Endothelial cell of umbilical vein (primary cell): ENCODE results near the gene CLIC3. TPM values are rescaled to one million over a fixed set of nuclear protein-coding genes. Genes with fewer than 3 reads are reported as not detected.

Source experiments
- BruUV-seq: library from RNA; stranded (reverse); fragments of 400-500 nt; replicated peaks from 2 replicates; lab custom pipeline; 2021; lab: Mats Ljungman, UMichigan
- CTCF ChIA-PET: fragments of 300-600, 350-600 bp; sonication (Branson Sonifier 250); formaldehyde crosslinking; loops from one replicate; lab custom pipeline; 2021; ENCODE audit warnings: antibody characterized with exemption, inconsistent platforms; lab: Charles Lee
- POLR2A ChIA-PET: fragments of 300-600, 350-600 bp; sonication (Branson Sonifier 250); formaldehyde crosslinking; loops from one replicate; lab custom pipeline; 2021; ENCODE audit warnings: antibody characterized with exemption, inconsistent platforms; lab: Charles Lee
- DNase-seq: peaks from one replicate; pipeline ENCODE4 v3.0.0-alpha.2; 2011; ENCODE audit warnings: low read depth, low spot score
- FAIRE-seq: peaks from 2 replicates; lab custom pipeline; 2011; peaks lifted over from hg19 to GRCh38; lab: Jason Lieb, UNC
- H2AFZ ChIP-seq: 2 replicates; pipeline ENCODE4 v1.6.0; 2012; ENCODE audit warnings: low read depth, low read length, control low read depth, inconsistent platforms
- H3K27ac ChIP-seq: 2 replicates; pipeline ENCODE4 v1.5.1; 2011; ENCODE audit warnings: low read depth, mild to moderate bottlenecking, control low read depth, low read length, moderate library complexity; ENCODE audit not compliant: insufficient read depth
- H3K27me3 ChIP-seq, 2 experiments: 2 replicates each; pipeline versions ENCODE4 v1.6.0 to v1.6.1; 2011; ENCODE audit warnings: low read length in 2 of 2, mixed read lengths in 1 of 2; ENCODE audit not compliant: control insufficient read depth in 2 of 2, insufficient read depth in 2 of 2
- H3K36me3 ChIP-seq, 2 experiments: 2 replicates in 1 of 2; 3 replicates in 1 of 2; pipeline ENCODE4 v1.5.1; 2011; ENCODE audit warnings: low read length in 2 of 2, mild to moderate bottlenecking in 1 of 2, moderate library complexity in 1 of 2; ENCODE audit not compliant: control insufficient read depth in 2 of 2, insufficient read depth in 2 of 2; ENCODE audit errors: extremely low read depth in 1 of 2
- H3K4me1 ChIP-seq: 3 replicates; pipeline ENCODE4 v1.5.1; 2011; ENCODE audit warnings: mild to moderate bottlenecking, low read length; ENCODE audit not compliant: control insufficient read depth, insufficient read depth; ENCODE audit errors: extremely low read depth
- H3K4me2 ChIP-seq: 2 replicates; pipeline ENCODE4 v1.6.1; 2011; ENCODE audit warnings: low read length, control low read depth, mixed read lengths; ENCODE audit not compliant: insufficient read depth
- H3K4me3 ChIP-seq, 3 experiments: fragments of 200-600 bp in 1 of 3; sonication (generic), shearing (Covaris generic) in 1 of 3; replicated peaks in 1 of 3; 2 replicates each; pipeline ENCODE4 v1.5.1; 2011 to 2016; ENCODE audit warnings: control low read depth in 3 of 3, low read length in 3 of 3, mild to moderate bottlenecking in 2 of 3, inconsistent platforms in 1 of 3, low read depth in 1 of 3, moderate library complexity in 1 of 3; ENCODE audit not compliant: insufficient read depth in 1 of 3
- H3K79me2 ChIP-seq: 2 replicates; pipeline ENCODE4 v1.6.0; 2012; ENCODE audit warnings: low read length, inconsistent platforms; ENCODE audit not compliant: control insufficient read depth, insufficient read depth
- H3K9ac ChIP-seq: replicated peaks from 2 replicates; pipeline ENCODE3; 2011; ENCODE audit warnings: low read length, control low read depth; ENCODE audit not compliant: insufficient read depth; ENCODE audit errors: extremely low read depth
- H3K9me1 ChIP-seq: replicated peaks from 3 replicates; pipeline ENCODE4 v1.6.0; 2011; ENCODE audit warnings: mild to moderate bottlenecking, low read length; ENCODE audit not compliant: control insufficient read depth, insufficient read depth; ENCODE audit errors: extremely low read depth
- H3K9me3 ChIP-seq: replicated peaks from 2 replicates; pipeline ENCODE4 v1.5.1; 2012; ENCODE audit warnings: low read length, inconsistent platforms; ENCODE audit not compliant: control insufficient read depth, insufficient read depth
- H4K20me1 ChIP-seq: replicated peaks from 2 replicates; pipeline ENCODE3; 2011; ENCODE audit warnings: mild to moderate bottlenecking, low read length; ENCODE audit not compliant: control insufficient read depth, insufficient read depth; ENCODE audit errors: extremely low read depth
- CTCF ChIP-seq, 2 donors: IDR thresholded peaks; 1 replicate in 1 of 2; 2 replicates in 1 of 2; pipeline ENCODE4 v1.5.1; 2011; ENCODE audit warnings: low read length in 2 of 2, mild to moderate bottlenecking in 2 of 2, moderate library complexity in 2 of 2, control low read depth in 1 of 2, inconsistent platforms in 1 of 2, low read depth in 1 of 2; ENCODE audit not compliant: insufficient read depth in 1 of 2; ENCODE audit errors: extremely low read depth in 1 of 2
- EZH2 ChIP-seq: IDR thresholded peaks from 2 replicates; pipeline ENCODE4 v1.6.1; 2012; ENCODE audit warnings: borderline replicate concordance, low read depth, mild to moderate bottlenecking, moderate library complexity, low read length, inconsistent platforms; ENCODE audit not compliant: severe bottlenecking
- FOS ChIP-seq: IDR thresholded peaks from 2 replicates; pipeline ENCODE4 v1.6.1; 2011; ENCODE audit warnings: mild to moderate bottlenecking, low read length, moderate library complexity, borderline replicate concordance; ENCODE audit not compliant: insufficient read depth
- GATA2 ChIP-seq: IDR thresholded peaks from 2 replicates; pipeline ENCODE4 v1.7.0; 2011; ENCODE audit warnings: low read depth, mild to moderate bottlenecking, moderate library complexity, mixed read lengths, low read length; ENCODE audit not compliant: insufficient read length, insufficient read depth
- JUN ChIP-seq: IDR thresholded peaks from 2 replicates; pipeline ENCODE4 v1.6.1; 2011; ENCODE audit warnings: borderline replicate concordance, low read depth; ENCODE audit not compliant: insufficient read length, insufficient read depth
- MYC ChIP-seq: IDR thresholded peaks from one replicate; pipeline ENCODE4 v1.6.1; 2011; ENCODE audit warnings: mild to moderate bottlenecking, low read depth, low read length
- POLR2A ChIP-seq: IDR thresholded peaks from 2 replicates; pipeline ENCODE4 v1.6.1; 2012; ENCODE audit warnings: low read depth, mild to moderate bottlenecking, control low read depth, low read length
- POLR2AphosphoS5 ChIP-seq: IDR thresholded peaks from 2 replicates; pipeline ENCODE4 v1.6.1; 2012; ENCODE audit warnings: low read depth, mild to moderate bottlenecking, control low read depth, low read length, moderate library complexity; ENCODE audit not compliant: insufficient read depth
- dilution Hi-C: fragments of 300-500 bp; cut with MboI; formaldehyde crosslinking; loops from one replicate; pipeline ENCODE4 v1.15.0; 2019; ENCODE audit warnings: low sequenced_read_pairs; ENCODE audit not compliant: extremely low pct_ligation_motif_present
- intact Hi-C: fragments of 100-400 bp; cut with micrococcal nuclease; formaldehyde crosslinking; loops from one replicate; pipeline ENCODE4 v1.10.0; 2022
- polyA plus RNA-seq, 4 experiments: library from polyadenylated mRNA; depleted of rRNA in 3 of 4; stranded (reverse) in 3 of 4; unstranded in 1 of 4; fragments of >200 nt; gene quantifications; 2 replicates each; pipeline versions ENCODE4 v1.2.1 to v1.2.3, GENCODE V29; 2011 to 2012; ENCODE audit warnings: missing spikeins in 1 of 4
- total RNA-seq: library from RNA; stranded (reverse); gene quantifications from 2 replicates; pipeline ENCODE4 v1.2.3, GENCODE V29; 2021
- TF ChIP-seq, protein P1 (sequence below): IDR thresholded peaks from 2 replicates; pipeline ENCODE4 v1.6.1; 2011; ENCODE audit not compliant: insufficient read depth, insufficient read length

The CLIC3 gene
- total and polyA plus RNA-seq, 2 donors (not counting 3 experiments of a cell fraction or from before 2014, with no cell fraction given), result 2.3 TPM; not detected in 1

DNA sequence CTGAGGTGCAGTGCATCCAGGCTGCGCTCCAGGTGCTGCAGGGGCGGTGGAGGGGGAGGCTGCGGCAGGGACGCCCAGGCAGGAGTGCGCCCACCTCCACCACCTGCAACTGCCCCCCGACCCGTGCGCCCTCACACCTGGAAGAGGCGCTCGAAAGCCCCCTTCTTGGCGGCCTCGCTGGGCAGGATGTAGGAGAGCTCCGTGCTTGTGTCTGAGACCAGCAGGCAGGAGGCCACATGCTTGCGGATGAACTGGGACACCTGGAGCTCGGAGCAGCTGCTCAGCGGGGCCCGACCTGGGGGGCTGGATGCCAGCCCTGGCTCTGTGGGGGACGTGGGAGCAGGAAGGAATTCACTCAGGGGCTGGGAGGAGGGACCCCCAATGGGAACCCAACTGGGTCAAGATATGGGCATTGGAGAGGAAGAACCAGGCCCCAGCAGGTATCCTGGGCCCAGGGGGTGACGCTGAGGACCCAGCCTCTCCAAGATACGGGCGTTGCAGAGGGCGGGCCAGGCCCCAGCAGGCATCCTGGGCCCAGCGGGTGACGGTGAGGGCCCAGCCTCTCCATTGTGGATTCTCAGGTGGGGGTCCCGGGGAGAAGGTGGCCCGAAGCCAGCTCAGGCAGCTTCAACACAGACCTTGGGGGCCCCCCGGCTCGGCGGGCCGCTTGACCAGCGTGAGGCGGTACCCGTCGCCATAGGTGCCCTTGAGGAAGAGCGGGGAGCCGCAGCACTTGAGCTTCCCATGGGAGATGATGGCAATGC, 18.6 kb upstream of the CLIC3 start:
- Histone ChIP-seq H3K79me2 (no peaks in the 10 kb centered on the region), H3K9ac (no peak overlapping the region), H4K20me1 (no peaks in the 10 kb centered on the region), H3K9me1 (no peaks in the 10 kb centered on the region), H3K4me1 (no peaks in the 10 kb centered on the region), H3K4me3 (no peak overlapping the region), H3K4me2 (no peak overlapping the region), H2AFZ (no peak overlapping the region), H3K9me3 (no peaks in the 10 kb centered on the region), H3K36me3 (no peaks in the 10 kb centered on the region), H3K27ac (no peak overlapping the region), H3K27me3 (no peaks in the 10 kb centered on the region)
- CTCF ChIA-PET, result interaction anchor here (2.0 kb wide), 1 partner anchor 14 kb away, joined by 10 read pairs; no protein-coding TSS in a partner anchor
- DNase-seq, result no peak
- dilution Hi-C loops, result no loop called here
- POLR2A ChIA-PET, result interaction anchor here (0.9 kb wide), 1 partner anchor 23 kb away, joined by 3 read pairs; the partner anchor contains the start of gene PAXX
- TF ChIP-seq POLR2AphosphoS5 (no peak), FOS (no peak), JUN (no peak), GATA2 (no peak), EZH2 (no peak), MYC (no peak), POLR2A (no peak), CTCF (IDR thresholded peaks at IDR 0.05; ENCODE audit: extremely low read depth in 1 of 2, insufficient read depth in 1 of 2, low read depth in 1 of 2, low read length in 2 of 2) (no peak)
- TF ChIP-seq, protein P1, sequence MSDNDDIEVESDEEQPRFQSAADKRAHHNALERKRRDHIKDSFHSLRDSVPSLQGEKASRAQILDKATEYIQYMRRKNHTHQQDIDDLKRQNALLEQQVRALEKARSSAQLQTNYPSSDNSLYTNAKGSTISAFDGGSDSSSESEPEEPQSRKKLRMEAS, result no peak
- FAIRE-seq, result no peak
- intact Hi-C loops, result no loop called here
- BruUV-seq, result no TSS peak
